OCI-M1 (cell line): ENCODE measurements around the gene GPR37.

Source experiments
- DNase-seq: peaks from one replicate; lab custom pipeline; 2025; lab: John Stamatoyannopoulos, UW

GPR37 gene

DNA sequence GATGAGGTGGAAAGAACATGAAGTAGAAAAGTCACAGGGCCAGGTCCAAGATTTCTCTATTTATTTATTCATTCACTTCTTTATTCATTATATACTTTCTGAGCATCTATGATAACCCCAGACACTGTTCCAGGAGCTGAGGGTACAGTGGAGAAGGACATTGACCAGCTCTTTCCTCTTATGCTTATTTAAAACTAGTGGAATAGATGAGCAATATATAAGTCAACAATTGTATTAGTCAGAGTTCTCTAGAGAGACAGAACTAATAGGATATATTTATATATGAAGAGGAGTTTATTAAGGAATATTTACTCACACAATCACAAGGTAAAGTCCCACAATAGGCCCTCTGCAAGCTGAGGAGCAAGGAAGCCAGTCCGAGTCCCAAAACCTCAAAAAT, 15.0 kb upstream of the GPR37 start:
- DNase-seq, result no peak

DNA sequence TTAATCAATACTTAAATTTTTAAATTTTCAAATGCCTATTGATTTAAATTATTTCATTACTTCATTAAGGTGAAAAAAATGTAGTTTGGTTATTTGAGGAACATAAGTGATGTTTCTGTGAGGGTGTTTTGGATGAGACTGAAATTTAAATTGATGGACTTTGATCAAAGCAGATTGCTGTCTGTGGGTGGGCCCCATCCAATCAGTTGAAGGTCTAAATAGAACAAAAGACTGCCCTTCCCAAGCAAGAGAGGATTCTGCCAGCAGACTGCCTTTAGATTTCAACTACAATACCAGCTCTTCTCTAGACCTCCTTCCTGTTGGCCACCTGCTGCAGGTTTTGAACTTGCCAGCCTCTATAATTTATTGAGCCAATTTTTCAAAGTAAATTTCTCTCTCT, 14.5 kb upstream of the GPR37 start:
- DNase-seq, result no peak

DNA sequence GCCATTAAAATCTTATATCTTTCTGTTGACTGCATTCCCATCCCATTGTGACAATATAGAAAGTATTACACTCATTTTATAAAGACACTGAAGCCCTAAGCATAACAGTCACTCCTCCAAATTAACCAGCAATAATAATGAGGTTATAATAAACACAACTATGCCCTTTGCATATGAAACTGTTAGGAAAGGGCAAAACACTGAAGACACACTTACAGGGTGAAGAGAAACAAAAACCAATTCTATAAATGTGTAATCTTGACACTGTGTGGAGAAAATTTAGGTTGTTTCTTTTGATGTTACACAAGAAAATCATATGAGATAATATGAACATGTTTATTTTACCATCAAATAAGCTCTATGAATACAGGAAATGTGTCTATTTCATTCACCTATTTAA, 14.0 kb upstream of the GPR37 start:
- DNase-seq, result no peak

DNA sequence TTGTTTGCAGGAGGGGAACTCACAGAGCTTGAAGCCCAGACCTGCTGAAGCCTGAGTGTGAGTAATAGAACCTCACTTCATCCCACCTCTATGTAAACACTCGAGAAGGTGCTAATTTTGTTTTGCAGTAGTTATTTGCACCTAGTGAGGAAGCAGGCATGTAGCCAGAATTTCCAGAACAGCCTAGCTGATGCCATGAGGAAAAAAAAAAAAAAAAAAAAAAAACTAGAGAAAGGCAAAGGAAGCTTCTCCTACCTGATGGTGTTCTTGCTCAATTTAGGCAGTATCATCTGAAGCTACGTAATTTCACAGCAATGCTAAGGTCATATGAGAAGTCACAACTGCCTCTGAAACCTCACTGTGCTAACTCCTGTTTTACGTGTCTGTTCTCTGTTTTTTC, 13.6 kb upstream of the GPR37 start:
- no peak for DNase-seq

DNA sequence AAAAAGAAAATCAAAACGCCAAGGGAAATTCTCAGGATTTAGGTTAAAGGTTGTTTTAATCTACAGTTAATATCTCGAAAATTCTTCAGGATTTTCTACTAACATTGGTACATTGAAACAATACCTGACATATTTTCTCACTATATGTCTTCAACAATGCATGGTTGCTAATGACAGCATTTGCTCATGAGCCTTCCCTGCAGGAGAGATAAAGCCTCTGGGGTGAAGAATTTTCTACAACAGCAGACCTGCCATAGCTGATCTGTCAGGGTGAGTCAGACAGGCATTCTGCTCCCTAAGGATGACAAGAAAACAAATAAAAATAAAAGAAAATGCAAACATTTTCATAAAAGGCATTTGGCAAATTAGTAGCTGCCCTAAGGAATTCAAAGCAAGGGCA, 11.7 kb upstream of the GPR37 start:
- DNase-seq, result no peak

DNA sequence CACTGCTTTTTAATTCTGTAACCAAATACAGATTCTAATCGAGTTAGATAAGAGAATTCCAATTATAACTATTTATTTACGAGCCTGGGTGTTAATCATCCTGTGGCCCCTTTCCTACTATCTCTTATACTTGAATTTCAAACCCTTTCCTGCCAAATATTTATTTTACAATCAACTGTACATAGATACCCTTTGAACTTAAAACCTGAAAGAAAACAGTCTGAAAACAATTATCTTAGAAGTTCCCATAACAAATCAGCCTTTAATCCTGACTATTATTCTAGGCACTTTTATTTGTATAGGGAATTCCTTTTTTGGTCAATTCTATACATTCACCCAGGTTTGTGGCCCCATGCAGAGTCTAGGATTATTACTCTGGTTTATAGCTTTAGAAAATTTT, 10.6 kb upstream of the GPR37 start:
- DNase-seq, result no peak

DNA sequence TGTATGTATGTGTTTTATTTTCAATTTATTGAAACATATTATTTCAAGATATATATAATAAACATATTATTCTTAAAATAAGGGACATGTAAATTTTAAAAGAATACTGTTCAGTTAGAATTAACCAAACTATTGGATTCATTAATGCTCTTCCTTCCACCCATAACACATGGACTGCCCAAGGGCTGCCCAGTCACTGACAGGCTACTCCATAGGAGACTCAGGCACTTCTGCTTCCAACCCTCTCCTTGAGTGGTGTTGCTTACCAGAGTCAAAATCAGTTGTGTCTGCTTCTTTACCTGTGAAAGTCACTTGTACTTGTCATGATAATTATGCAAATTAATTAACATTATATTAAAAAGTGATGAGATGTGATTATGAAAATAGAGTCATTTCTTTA, 9.8 kb upstream of the GPR37 start:
- no peak for DNase-seq

DNA sequence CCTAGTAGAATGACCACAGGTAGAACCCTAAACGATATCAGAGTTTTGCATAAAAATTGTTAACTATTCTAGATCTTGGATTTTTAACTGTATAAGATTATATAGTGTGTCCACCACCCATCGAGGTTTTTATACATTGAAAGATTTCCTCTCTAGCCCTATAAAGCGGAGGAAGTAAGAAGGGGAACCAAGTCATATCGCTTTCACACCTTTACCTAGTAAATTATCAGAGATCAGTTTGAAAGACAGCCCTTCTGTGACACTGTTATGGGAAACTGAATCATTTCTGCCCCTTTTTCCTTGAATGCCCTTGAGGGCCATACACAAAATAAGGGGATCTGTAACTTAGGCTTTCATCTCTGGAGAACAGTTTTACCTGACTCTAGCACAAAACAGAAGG, 8.3 kb upstream of the GPR37 start:
- no peak for DNase-seq

DNA sequence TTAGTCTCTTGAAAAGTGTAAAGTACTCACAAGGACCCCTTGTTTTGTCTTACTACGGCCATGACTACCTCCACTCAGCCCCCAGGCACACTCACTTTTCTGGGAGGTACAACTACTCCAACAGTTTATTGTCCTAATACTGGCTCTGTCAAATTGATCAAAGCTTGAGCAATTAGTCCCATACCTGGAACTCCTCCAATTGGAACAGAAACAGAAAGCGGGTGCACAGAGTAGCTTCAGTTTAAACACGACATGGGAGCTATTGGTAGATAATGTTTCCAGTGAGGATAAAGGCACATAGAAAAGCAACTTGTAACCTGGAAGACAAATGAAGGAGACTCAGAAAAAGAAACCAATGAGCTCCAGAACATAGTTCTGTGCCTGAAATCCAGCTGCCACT, 7.7 kb upstream of the GPR37 start:
- no peak for DNase-seq

DNA sequence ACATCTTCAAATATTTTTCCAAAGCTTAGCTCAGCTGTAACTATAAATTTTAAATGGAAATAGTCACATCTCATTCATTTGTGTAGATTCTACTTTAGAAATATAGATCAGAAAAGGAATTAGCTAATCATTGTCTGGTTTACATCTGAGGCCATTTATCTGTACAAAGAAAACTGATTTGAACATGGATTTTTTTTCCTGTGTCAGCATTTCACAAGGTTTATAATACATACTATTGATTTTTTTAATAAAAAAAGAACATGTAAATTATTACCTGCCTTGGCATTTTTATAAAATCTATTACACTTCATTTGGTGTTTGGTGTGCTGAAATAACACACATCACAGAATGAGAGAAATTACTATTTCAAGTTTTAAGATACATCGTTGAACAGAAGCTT, 3.5 kb upstream of the GPR37 start:
- no peak for DNase-seq

DNA sequence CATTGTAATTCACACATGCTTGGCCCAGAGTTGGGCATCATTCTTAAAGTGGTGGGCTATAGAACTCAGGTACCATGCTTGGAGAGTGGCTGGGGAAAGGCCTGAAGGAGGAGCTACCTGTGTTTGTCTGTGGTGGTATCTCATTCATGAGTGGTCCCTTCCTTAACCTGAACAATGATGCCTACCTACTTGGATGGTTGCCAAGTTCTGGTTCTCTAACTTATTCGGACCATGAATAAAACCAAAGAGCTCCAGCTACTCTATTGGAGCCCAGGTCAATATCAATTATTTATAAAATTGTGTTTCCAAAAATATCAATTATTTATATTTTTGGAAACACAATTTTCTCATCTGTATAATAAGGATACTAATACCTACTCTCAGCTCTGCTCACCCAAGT, 2.9 kb upstream of the GPR37 start:
- DNase-seq, result no peak

DNA sequence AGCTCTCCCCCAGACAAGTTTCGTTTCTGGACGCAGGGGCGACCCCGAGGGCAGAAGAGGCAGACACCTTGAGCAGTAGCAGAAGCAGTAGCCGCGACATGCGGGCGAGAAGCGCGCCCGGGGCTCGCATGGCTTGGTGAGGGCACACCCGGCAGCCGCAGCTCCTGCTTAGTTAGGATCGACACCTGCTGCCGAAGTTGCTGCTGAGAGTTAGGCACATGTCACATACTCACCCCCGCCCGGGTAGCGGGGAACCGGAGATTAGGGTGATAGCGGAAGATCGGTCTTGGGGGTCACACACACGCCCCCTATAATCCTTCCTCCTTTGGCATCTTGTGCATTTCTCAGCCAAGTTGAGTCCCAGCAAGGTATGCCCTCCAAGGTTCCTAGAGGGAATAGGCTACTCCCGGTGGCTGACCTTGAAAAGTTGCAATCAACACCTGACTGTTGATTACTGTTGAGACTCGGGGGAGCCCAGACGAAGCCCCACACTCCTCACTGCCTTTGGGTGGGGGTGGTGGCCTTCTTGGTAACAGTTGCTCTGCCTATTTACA, 668 bp downstream of the GPR37 start:
- DNase-seq, result no peak

DNA sequence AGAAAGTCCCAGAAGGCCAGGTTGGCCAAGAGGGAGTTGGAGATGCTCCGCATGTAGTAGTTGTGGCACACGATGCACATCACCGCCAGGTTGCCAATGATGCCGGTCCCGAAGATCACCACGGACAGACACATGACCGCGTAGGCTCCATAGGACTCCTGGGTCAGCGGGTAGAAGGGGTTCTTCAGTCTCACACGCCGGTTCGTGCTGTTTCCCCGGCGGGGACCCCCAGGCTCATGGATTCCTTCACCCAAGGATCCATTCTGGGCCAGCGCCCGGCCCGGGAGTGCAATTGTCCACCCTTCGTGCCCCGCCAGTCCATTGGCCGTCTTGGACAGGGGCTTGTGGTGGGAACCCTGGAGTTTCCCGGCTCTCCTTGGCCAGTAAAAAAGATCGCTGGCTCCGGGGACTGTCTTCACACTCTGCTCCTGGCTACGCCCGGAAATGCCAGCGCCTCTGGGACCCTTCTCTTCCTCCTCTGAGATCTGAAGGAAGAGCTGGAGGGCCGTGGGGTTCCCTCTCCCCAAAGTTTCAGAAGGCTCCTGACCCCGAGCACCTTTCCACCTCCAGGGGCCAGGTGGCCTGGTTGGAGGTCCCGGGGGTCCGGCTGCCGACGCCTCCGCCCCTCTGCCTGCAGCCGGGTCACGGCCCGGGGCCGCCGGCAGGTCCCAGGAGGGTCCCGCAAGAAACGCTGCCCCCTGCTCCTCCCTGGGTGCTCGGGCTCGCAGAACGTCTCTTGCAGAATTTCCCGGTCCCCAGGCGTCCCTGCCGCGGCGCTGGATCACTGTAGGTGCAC, 1.3 kb downstream of the GPR37 start:
- DNase-seq, result no peak

DNA sequence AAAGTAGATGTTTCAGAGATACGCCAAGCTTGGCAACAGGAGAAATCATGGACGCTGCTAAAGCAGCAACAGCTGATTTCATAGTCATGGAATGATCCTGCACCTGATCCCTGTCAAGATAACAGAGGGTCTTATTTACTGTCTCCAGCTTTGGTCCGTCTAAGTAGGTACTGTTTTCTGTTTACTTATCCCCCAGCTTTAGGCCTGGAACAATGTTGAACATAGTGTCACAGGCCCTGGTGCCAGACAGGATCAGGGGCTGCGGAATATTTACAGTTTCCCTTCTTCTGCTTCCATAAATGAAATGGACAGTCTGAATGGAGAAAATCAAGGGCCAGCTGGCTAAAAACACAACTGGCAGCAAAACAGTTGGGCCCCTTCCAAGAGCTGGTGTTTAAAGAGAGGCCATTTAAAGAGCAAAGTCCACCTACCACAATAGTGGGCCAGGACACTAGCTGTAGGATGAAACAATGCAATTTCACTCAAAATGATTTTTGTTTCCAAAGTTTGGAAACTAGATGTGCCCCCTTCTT, 2.9 kb downstream of the GPR37 start:
- DNase-seq, result no peak

DNA sequence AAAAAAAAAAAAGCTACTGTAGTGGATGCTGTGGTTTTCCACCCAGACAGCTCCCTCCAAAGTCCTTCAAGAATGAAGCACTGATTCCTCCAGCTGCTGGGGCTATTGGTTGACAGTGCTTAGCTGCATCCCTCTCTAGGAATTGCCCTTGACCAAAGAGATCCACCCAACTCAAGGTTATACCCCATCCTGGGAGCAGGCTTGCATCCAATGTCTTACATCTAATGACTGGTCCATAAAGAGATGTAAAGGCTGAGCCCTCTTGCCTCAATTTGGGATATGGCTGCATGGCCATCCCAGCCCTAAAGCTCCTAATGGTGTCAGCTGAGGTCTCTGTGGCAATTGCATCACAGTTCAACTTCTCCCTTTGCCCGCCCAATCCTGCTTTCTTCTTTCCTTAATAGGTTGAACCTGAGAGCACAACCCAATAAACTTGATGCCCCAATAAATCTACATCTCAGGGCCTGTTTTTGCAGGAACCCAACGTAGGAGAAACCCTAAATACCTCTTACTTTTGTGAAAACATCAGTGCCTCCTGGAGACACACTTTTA, 4.4 kb downstream of the GPR37 start:
- DNase-seq, result no peak

DNA sequence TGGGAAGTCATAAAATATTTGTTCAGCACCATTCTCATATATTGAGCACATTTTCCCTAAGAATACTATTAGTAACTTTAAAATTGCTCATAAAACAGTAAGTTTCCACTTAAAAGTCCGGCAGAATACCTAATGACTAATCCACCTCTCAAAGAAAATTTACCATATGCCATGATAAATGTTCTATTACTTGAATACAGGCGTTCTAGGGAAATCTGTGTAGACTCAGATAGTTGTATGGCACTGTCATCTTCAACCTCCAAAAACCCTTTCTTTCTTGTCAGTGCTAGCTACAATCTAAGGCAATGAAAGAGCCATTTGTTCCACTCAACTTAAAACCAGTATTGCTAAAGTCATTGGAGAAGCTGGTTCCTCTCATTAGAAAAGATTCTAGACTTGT, 7.3 kb downstream of the GPR37 start:
- no peak for DNase-seq

DNA sequence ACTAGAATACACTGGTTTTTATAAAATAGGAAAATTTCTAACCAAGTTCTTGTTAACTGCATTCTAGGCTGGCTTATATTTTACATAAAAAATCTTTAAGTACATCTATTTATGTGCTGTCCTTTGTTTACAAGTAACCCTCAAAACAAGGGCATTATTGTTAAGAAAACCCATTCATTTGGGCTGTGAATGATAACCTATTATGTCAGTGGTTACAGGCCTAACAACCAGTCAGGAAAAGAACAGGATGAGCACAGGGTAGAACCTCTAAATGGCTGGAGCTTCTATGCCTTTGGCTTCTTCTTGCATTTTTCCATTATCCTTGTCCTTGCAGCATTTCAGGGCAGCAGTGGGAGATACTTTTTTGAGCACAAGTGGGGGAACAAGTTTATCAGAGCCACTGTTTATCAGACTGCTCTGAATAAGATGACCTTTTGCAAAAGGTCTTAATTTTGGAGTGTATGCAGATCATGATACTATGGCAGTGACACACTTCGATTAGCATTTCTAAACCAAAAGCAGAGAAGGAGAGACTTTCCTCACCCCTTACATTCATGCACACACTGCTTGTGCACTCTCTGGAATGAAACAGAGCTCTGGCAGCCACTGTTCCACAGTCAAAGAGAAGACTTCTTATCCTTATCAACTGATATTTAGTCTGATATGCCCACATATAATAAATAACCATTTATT, 10.9 kb downstream of the GPR37 start:
- DNase-seq, result no peak

DNA sequence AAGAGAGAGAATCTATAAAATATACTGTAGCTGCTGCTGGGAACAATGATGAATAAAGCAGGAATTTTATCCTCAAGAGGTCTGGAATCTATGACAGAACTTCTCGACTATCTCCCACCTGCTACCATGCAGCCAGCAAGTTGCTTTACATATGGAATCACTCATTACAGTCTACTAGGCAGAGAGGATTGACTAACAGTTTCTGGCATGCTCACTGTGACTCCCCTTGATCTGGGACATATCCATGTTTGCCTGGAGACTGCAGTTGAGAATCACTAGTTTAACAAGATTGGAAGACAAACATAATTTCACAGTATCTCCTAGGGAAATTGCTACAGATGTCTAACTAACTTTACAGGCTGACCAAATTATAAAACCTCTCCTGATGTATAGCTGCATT, 13.3 kb downstream of the GPR37 start:
- no peak for DNase-seq

DNA sequence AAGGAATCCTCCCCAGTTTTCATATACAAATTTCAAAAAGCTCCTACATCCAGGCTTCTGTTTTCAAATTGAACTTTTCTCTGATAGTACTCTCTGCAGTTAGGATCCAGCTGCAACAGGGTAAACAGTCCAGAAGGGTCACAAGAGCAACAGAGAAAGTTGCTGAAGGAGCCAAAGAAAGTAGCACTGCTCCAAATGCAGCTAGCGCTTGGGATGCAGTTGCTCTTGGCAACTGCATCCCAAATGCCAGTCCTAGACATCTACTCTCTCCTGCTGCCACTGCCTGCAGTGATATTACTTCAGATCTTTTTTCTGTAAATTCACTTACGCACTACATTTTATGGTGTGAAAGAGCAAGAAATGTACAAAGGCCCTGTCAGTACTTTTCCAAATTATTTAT, 14.6 kb downstream of the GPR37 start:
- no peak for DNase-seq

DNA sequence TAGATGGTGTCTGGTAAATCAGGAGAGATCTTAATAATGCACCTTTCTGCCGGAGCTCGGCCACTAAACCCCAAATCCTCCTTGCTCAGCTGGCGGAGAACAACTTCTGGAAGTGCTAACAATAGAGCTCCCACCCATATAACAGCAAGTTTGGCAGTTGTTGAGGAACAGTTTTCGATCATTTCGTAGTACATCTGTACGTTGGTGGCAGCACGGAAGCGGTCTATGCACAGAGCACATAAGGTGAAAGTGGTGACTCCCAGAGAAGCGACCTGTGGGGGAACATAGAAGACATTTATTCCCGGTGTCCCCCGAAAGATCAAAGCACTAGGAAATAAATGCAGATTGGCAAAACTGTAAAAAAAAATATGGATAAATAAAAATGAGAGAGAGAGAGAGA, 18.5 kb downstream of the GPR37 start:
- no peak for DNase-seq

DNA sequence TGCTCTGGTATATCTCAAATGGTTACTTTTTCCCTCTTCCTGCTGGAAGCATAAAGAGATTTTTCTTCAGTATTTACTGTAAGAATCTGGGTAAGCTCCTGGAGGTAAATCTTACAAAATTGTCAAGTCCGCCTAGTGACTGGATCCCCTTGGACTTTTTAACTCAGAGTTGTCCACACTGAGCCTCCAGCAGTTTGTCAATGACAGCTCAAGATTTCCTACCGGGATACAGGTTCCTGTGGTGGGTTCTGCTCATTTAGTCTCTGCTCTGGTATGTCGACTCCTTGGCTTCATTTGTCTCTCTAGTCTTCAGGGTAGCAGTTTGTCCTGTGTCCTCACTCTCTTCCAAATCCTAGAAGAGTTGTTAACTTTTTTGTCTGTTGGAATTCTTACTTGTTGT, 27.0 kb downstream of the GPR37 start:
- DNase-seq, result no peak

DNA sequence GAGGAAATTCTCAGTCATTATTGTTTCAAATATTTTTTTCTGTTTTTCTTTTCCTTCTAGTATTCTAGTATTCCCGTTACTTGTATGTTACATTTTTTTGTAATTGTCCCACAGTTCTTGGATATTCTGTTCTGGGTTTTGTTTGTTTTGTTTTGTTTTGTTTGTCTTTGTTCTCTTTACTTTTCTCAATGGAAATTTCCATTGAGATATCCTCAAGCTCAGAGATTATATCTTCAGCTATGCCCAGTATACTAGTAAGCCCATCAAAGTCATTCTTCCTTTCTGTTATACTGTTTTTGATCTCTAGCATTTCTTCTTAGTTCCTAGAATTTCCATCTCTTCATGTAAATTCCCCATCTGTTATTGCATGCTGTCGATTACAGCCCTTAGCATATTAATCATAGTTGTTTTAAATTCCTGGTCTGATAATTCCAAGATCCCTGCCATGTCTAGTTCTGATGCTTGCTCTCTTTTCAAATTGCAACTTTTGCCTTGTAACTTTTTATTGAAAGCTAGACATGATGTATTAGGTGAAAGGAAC, 27.8 kb downstream of the GPR37 start:
- DNase-seq, result no peak

DNA sequence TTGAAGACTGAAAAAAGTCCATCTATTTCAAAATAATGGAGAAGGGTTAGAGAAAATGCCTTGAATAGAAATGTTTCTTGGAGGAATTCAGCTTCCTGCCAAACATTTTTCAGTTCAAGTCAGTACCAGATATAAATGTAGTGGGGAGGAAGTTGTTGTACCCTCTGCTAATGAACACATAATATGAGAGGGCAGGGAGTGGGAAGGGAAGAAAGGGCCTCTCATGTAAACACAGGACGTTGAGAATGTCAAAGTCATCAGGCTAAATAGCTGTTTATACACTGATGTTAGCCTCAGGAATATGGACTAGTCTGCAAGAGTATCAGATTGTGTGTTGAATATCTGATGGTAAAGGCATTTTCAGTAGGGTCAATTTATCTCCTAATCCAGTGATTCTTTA, 37.0 kb downstream of the GPR37 start:
- DNase-seq, result no peak
